K562 (cell line): ENCODE results near the gene SLC16A4. TPM values are rescaled to one million over a fixed set of nuclear protein-coding genes. Genes with fewer than 3 reads are reported as not detected.

ENCODE experiments used
- BMI1 ChIP-seq: fragments of 150-350 bp; IDR thresholded peaks from 2 replicates; pipeline ENCODE4 v1.6.1; 2014; ENCODE audit warnings: low read length
- BRD9 ChIP-seq: fragments of 450-650 bp; IDR thresholded peaks from 2 replicates; pipeline ENCODE4 v1.6.1; 2018; ENCODE audit warnings: low read depth; ENCODE audit not compliant: partially characterized antibody
- C11orf30 ChIP-seq: fragments of 450-650 bp; IDR thresholded peaks from 2 replicates; pipeline ENCODE4 v1.6.1; 2016; ENCODE audit warnings: low read depth, mild to moderate bottlenecking
- CTCFL ChIP-seq: IDR thresholded peaks from 2 replicates; pipeline ENCODE4 v1.6.1; 2011; ENCODE audit warnings: borderline replicate concordance, low read depth, mild to moderate bottlenecking, moderate library complexity, low read length; ENCODE audit not compliant: insufficient read depth, poor library complexity, severe bottlenecking
- FOXJ2 ChIP-seq: fragments of 200-800 bp; sonication (Bioruptor generic); IDR thresholded peaks from 2 replicates; pipeline ENCODE4 v1.6.1; 2016; ENCODE audit warnings: missing genetic modification characterization, missing compliant biosample characterization
- FOXM1 ChIP-seq, 2 experiments: fragments of 450-650 bp in 1 of 2; sonication (generic) in 1 of 2; formaldehyde crosslinking in 1 of 2; IDR thresholded peaks; 2 replicates each; pipeline versions ENCODE4 v1.6.1 to v1.9.0; 2017 to 2022; ENCODE audit warnings: low read depth in 2 of 2, mild to moderate bottlenecking in 2 of 2, missing genetic modification reagents in 1 of 2, moderate library complexity in 1 of 2
- NRF1 ChIP-seq, 2 experiments: fragments of 450-650 bp; IDR thresholded peaks in 1 of 2; conservative IDR thresholded peaks in 1 of 2; 2 replicates each; pipeline ENCODE4 v1.6.1; 2014; ENCODE audit warnings: mild to moderate bottlenecking in 2 of 2
- POLR2H ChIP-seq: IDR thresholded peaks from 2 replicates; pipeline ENCODE4 v1.6.1; 2016; ENCODE audit warnings: missing genetic modification characterization, low read depth, mild to moderate bottlenecking, control low read depth, missing compliant biosample characterization, moderate library complexity
- PRDM10 ChIP-seq: fragments of 450-650 bp; IDR thresholded peaks from 2 replicates; pipeline ENCODE4 v1.6.1; 2018; ENCODE audit not compliant: partially characterized antibody
- PRPF4 ChIP-seq: fragments of 200-400 bp; formaldehyde crosslinking; IDR thresholded peaks from one replicate; pipeline ENCODE4 v1.6.1; 2017; ENCODE audit warnings: low read length, low read depth, mild to moderate bottlenecking; ENCODE audit not compliant: insufficient read depth, poor library complexity, severe bottlenecking
- PYGO2 ChIP-seq: fragments of 450-650 bp; IDR thresholded peaks from 2 replicates; pipeline ENCODE4 v1.6.1; 2016; ENCODE audit warnings: mild to moderate bottlenecking, missing genetic modification characterization, moderate library complexity, missing compliant biosample characterization
- RAD51 ChIP-seq: fragments of 450-650 bp; IDR thresholded peaks from 2 replicates; pipeline ENCODE4 v1.7.1; 2016; ENCODE audit warnings: low read depth, mild to moderate bottlenecking, borderline replicate concordance
- SMC3 ChIP-seq: conservative IDR thresholded peaks from 2 replicates; pipeline ENCODE4 v1.6.1; 2011; ENCODE audit warnings: low read depth, low read length, improper control_type of control experiment; ENCODE audit not compliant: insufficient read depth
- ZBTB7A ChIP-seq: IDR thresholded peaks from 2 replicates; pipeline ENCODE4 v1.6.1; 2011; ENCODE audit warnings: low read depth, mild to moderate bottlenecking, low read length, moderate library complexity, borderline replicate concordance; ENCODE audit not compliant: control insufficient read depth
- ZNF232 ChIP-seq: sonication (generic); formaldehyde crosslinking; IDR thresholded peaks from 2 replicates; pipeline ENCODE4 v1.8.0; 2022; ENCODE audit warnings: mild to moderate bottlenecking, missing genetic modification reagents
- ZNF644 ChIP-seq: fragments of 200-800 bp; sonication (Bioruptor generic); IDR thresholded peaks from 2 replicates; pipeline ENCODE4 v1.6.1; 2016; ENCODE audit warnings: low read depth, missing genetic modification characterization, missing compliant biosample characterization
- polyA plus RNA-seq, 8 experiments: library from polyadenylated mRNA; depleted of rRNA in 4 of 8; stranded (reverse) in 5 of 8; unstranded in 3 of 8; fragments of >200 nt; fragmentation: Nextera tagmentation in 2 of 8; fragmentation: Illumina TruSeq in 1 of 8; extraction: Ambion mirVana in 2 of 8; extraction: Trizol in 1 of 8; gene quantifications; 2 replicates each; pipeline versions ENCODE4 v1.2.1 to v1.2.3, GENCODE V29; 2011 to 2014; ENCODE audit warnings: inconsistent platforms in 1 of 8, missing spikeins in 1 of 8
- total RNA-seq, 7 experiments: library from RNA; depleted of rRNA in 6 of 7; stranded (reverse); fragments of >200 nt in 6 of 7; fragmentation: Illumina TruSeq in 2 of 7; extraction: Trizol in 2 of 7; gene quantifications; 2 replicates each; pipeline versions ENCODE4 v1.2.1 to v1.2.3, GENCODE V29; 2011 to 2021; ENCODE audit warnings: low replicate concordance in 1 of 7

The SLC16A4 gene
- total and polyA plus RNA-seq, 9 of the 15 experiments (the other 6 are each of a cell fraction or from before 2014, with no cell fraction given) = 0.04 to 0.31 (median 0.18) TPM; not detected in 1

GRCh38 chr1:110338309-110338885 lies 52.4 kb downstream of the SLC16A4 start (continued):
- TF ChIP-seq POLR2H (tag) (peak; percentile 32), CTCFL (peak; percentile 91), FOXJ2 (peak; percentile 88; the same call in 1 of the 2 replicates), RAD51 (no peak), BRD9 (peak; percentile 50), ZBTB7A (peak; percentile 79; the same call in 1 of the 2 replicates), PYGO2 (tag) (no peak), SMC3 (0 out of 2 replicates have a peak, but pooled peaks have one; percentile 4), ZNF232 (CRISPR knock-in tag) (0 out of 2 replicates have a peak, but pooled peaks have one; percentile 16), BMI1 (no peak), NRF1 (conservative IDR thresholded peaks at IDR 0.05 in 1 of 2, IDR thresholded peaks at IDR 0.05 in 1 of 2) (peak; percentile 74 to 78), ZNF644 (tag) (peak; percentile 53; the same call in 1 of the 2 replicates), PRDM10 (peak; percentile 44), PRPF4 (peak; percentile 79), FOXM1 (IDR thresholded peaks at IDR 0.05; ENCODE audit: low read depth) (no peak), FOXM1 (CRISPR knock-in tag; IDR thresholded peaks at IDR 0.05; ENCODE audit: low read depth) (peak; percentile 65; the same call in 1 of the 2 replicates), C11orf30 (peak; percentile 83)
